ENCODE results near the gene TRIM15. TPM values are rescaled to one million over a fixed set of nuclear protein-coding genes. Genes with fewer than 3 reads are reported as not detected.

The TRIM15 gene
- polyA plus RNA-seq, 4 donors, result 0.13 to 0.41 (median 0.25) TPM

DNA sequence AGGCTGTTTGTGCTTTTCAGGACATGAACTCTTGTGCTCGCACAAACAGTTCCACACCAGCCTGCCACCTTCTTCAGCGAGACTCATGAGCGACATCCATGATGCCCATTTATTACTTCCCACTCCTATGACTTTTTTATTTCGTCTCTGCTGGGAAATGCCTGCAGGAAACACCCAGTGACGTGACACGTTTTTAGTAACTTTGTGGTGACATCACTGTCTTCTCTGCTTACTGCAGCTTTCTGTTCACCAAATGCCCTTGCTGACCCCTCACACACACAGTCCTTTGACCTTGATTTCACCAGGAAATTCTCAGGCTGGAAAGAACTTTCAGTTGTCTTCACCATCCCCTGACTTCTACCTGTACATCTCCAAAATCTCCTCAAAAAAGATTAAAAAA, 18.5 kb upstream of the TRIM15 start:
- DNase-seq (ENCODE audit: low read depth in 4 of 4, low spot score in 3 of 4), result no peak

DNA sequence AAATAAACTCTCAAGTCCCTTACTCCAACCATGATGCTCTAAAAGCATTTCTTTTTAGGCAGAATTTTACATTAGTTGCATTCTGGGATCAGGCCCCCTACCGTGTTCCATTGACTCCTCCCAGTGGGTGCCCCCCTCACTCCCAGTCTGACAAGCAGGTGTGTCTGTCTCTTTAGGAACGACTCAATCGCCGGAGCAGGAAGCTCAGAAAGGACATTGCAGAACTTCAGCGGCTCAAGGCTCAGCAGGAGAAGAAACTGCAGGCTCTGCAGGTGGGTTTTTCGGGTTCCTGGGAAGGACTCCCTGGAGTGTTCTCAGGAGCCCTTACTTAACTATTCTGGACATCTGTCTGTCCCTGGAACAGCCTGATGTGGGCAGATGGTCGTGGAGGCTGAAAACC, 17.5 kb upstream of the TRIM15 start:
- DNase-seq (ENCODE audit: low read depth in 4 of 4, low spot score in 3 of 4), result no peak

DNA sequence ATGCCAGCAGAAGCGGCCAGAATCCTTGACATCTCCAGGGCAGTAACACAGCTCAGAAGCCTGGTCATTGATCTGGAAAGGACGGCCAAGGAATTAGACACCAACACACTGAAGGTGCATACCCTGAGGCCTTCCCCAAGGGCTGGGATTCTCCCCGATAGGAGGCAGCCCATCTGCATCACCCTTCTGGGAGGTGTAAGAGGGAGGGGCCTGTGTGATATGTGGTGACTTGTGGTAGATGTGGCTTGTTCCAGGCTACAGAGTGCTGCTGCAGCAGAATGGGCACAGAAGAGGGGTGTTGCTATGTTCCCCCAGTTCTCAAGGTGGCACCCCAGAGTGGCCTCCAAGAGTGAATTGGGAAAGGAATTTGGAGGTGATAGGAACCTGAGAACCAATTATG, 16.2 kb upstream of the TRIM15 start:
- no peak for DNase-seq (ENCODE audit: low read depth in 4 of 4, low spot score in 3 of 4)

DNA sequence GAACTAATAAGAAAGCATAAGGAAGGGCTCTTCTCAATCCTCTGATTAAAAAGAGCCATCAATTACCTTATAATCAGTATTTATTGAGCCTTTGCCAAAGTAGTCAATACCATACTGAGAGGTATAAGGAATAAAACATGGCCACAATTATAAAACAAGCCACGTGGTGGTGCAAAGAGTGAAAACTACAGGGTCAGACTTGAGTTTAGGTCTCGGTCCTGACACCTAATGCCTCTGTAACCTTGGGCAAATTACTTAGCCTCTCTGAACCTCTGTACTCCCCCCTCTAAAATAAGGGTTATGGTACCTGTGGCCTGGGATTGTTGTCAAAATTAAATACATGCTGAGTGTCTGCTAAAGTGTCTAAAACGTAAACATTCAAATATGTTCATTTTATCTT, 14.1 kb upstream of the TRIM15 start:
- no peak for DNase-seq (ENCODE audit: low read depth in 4 of 4, low spot score in 3 of 4)

DNA sequence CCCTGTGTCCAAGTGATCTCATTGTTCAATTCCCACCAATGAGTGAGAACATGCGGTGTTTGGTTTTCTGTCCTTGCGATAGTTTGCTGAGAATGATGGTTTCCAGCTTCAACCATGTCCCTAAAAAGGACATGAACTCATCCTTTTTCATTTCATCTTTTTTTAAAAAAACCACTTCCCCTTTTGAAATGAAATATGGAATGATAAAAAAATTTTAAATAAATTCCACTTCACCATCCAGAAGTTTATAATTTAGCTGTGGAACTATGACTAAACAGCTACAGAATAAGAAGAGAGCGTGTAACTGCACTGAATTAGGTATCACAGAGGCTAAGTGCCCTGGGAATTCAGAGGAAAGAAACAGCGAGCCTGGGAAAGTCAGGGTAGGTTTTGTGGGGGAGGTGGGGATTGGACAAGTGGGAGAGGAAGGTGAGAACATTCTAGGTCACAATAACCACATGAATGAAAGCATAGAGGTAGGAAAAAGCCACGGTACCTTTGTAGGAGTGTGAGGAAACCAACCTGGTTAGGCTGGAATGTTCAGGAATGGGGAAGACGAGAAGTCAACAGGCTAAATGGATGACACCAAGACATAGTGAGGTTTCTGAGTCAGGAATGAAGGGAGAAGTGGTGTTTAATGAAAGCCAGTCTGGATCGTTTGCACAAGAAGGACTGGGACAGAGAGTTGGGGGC, 13.3 kb upstream of the TRIM15 start:
- DNase-seq (ENCODE audit: low read depth in 4 of 4, low spot score in 3 of 4), result no peak

DNA sequence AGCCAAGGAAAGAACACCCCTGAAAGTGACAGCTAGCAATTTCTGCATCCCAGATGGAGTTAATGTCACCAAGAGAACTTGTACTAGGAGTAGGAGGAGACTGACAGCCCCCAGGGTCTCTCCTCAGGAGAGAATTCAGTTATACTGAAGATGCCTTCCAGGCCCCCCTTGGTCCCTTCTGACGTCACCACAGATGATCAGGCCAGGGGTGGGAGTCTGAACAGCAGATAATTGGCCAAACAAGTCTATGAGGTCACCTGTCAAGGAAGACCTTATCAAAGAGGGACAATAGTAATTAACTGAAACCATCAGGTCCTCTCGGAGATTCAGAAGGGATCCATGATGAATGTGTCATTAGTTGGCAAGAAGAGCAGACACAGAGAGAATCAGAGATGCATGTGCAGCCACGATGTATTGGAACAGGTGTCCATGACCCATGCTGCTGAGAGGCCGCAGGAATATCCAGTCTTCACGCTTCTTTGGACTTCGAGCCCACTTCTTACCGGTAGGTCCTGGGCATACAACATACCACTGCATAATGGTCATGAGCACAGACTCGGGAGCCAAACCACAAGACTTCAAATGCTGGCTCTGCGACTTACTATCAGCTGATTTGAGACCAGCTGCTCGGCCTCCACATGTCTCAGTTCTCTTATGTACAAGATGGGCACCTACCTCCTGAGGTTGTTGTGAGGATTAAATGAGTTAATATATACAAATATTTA, 12.5 kb upstream of the TRIM15 start:
- DNase-seq (ENCODE audit: low read depth in 4 of 4, low spot score in 3 of 4), result no peak

DNA sequence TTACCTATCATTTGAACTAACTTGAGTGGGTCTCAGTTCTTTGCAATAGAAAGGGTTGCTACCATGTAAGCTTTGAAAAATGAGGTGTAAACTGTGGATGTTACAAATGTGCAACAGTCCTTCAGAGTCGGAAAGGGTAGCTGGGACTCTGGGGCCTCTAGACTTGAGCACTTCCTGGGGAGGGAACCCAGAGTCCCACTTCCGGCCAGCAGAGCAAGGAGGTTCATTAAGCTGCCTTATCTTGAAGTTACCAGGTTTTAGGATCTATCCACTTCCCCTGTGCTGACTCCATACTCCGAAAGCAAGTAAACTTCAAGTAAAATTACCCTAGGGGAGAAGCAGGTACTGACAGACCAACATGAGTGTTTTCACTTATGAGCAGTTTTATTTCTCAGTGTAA, 11.8 kb upstream of the TRIM15 start:
- DNase-seq (ENCODE audit: low read depth in 4 of 4, low spot score in 3 of 4), result no peak

DNA sequence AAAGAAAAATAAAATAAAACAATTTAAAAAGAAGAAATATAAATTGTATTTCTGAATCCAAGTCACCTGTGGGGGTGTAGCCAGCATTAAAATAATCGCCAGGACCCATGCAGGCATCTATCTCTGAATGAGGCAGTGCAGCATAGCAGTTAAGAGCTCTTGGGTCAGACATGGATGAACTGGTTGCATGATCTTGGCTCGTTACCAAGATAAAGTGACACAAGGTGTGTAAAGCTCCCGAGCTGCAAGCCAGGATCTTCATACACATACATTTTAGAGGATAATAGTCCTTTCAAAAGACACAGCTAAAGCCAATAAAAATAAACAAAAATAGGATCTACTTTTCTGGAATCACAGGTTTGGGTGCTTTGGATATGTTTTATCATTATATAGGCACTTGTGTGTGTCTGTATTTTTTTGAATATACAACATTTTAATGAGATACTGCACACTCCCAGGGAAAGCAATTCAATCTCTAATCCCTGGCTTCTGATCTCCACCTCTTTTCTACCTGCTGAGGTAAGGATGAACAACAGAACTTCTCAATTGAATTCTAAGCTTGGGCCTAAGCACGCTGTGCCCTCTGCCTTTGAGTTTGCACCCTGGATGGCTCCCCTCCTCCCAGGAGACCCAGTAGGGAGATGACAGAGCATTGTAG, 11.2 kb upstream of the TRIM15 start:
- DNase-seq (ENCODE audit: low read depth in 4 of 4, low spot score in 3 of 4), result no peak

DNA sequence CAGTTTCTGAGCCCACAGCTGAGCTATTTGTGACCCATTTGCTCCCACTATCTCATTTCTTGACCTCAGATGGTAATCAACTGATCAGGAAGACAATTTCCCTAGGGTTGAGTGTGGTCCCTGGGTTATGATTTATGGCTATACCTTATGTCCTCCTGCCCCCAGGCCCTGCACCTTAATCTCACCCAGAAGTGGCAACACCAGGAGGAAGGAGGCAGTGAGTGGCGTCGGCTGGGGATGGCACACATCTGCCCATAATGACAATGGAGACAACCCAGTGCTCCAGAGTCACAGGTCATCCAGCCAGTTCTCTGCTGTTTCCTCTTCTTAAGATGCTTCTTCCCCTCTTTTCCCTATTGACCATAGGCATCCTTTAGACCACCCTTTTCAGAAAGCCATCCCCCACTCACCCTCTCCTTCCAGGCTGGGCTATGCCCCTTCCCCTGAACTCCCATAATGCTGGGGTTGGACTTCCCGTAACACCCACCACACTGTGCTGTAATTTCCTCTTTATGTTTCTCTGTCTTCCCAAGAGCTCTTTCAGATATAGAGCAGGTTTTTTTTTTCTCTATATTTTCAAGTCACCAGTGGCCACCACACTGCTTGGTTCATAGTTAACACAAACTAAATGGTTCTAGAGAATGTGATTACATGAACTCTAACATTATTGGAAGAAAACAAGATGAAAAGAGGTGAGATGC, 10.3 kb upstream of the TRIM15 start:
- no peak for DNase-seq (ENCODE audit: low read depth in 4 of 4, low spot score in 3 of 4)

DNA sequence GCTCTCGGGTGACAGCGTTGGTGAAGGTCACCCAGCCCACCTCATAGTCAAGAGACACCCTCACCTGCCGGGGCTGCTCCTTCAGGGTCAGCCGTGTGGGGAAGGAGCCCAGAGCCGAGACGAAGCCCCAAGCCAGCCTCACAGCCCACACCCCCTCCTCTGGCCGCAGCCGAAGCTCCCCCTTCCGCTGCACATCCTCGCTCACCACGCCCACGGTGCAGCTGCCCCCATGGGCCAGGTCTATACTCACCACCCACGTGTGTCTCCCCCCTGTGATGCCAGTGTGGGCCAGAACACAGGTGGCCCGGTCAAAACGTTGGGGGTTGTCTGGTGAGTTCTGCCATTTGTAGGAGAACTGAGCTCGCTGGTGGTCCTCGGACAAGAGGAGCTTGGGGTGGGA, 9.3 kb upstream of the TRIM15 start:
- DNase-seq (ENCODE audit: low read depth in 4 of 4, low spot score in 3 of 4), result no peak

DNA sequence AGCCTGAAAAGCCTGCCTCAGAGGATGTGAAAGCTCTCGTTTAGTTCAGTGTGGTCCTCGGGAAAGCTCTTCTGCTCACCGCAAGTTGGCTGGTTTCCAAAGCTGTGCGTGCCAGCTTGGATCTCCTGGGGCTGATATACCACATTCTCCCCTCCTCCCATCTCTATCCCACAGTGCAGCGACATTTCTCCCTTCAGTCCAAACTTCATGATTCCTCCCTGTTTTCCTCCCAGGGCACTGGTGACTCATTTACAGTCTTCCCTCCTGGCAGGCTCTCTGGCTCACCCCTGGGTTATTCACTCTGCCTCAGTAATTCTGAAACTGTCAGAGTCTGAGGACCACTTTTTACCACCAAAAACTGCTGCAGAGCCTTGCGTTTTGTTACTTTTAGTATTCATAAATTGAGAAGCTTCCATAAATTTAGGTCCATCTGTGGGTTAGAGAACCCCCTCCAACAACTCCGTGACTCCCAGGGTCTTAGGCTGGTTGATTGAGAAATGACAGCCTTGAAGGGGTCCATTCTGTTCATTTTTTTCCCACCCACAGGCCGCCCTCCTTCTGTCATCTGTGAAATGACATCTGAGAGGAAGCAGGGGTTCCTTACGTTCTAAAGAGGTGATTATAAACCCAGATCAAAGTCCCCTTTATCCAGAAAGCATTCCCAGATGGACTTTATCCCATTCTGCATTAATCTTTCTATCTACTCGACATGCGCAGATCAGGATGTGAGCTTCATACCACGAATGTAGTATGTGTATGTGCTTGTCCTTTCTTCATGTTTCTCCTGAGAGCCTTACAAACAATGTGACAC, 8.4 kb upstream of the TRIM15 start:
- no peak for DNase-seq (ENCODE audit: low read depth in 4 of 4, low spot score in 3 of 4)

DNA sequence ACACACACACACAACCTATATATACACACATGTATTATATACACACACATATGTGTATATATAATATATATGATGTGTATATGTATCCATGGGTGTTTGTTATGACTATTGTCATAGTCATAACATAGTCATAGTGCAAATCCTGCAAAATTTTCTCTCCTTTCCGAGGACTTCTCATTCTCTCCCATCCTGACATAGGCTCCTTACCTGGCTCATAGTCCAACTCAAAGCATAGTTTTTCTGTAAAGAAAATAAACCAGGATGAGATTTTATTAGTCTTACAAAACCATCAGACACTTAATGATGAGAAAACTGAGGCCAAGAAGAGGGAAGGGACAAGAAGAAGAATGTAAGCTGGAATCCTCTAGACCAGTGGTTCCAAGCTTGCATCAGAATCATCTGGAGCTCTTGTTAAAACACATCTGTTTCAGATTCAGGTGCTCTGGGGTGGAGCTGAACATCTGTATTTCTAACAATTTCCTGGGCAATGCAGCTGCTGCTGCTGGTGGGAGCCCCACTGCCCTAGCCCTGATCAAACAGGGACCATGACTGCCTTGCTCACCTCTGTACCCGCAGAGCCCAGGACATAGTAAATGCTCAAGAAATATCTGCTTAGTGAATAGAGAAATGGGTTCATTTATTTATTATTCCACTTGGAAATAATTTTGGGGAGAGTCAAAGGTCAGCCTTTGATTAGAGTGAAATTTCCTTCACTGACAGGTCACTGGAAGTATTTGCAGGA, 7.7 kb upstream of the TRIM15 start:
- no peak for DNase-seq (ENCODE audit: low read depth in 4 of 4, low spot score in 3 of 4)

DNA sequence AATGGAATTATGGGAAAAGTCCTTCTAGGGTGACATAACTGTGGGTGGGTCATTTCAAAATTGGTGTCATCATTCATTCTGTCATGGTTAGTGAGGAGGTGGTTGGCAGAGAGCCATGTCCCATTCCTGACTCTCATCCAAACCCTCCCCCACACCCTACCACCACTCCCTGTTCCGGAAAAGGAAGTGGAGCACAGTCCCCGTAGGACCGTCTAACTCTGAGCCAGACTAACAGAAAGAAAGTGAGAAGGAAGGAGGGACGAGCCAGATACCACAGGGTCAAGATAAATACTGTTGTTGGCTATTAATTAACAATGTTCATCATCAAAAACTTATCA, 7.1 kb upstream of the TRIM15 start:
- peak in 1 of 4 donors; percentile 17 for DNase-seq (ENCODE audit: low read depth in 4 of 4, low spot score in 3 of 4)

DNA sequence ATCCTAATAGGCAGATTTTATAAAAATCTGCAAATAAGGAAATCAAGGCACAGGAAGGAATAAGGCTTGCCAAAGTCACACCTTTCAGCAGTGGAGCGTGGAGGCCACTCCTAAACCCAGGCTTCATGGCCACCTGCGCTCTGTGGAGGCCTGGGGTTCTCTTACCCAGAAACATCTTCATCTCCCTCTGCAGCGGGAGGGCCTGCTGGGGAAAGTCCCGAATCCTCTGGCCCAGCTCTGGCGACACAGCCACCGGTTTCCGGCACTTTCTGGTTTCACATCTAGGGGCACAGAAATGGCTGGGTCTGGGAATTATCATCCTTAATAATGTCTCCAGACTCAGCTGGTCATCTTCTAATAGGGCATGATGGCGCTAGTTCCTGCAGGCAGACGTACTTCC, 6.6 kb upstream of the TRIM15 start:
- no peak for DNase-seq (ENCODE audit: low read depth in 4 of 4, low spot score in 3 of 4)

DNA sequence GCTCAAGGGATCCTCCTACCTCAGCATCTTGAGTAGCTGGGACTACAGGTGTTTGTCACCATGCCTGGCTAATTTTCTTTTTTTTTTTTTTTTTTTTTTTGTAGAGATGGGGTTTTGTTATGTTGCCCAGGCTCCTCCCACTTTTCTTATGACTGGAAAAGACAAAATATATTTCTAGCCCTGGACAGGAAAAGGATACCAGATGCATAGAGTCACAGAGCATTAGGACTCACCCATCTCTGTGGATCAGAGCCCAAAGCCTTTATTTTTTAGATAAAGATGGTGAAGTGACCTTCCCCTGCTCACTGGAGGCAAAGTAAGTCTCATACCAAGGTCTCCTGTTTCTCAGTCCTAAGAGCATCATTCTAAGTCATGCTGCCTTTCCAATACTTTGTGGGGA, 5.8 kb upstream of the TRIM15 start:
- DNase-seq (ENCODE audit: low read depth in 4 of 4, low spot score in 3 of 4), result no peak

DNA sequence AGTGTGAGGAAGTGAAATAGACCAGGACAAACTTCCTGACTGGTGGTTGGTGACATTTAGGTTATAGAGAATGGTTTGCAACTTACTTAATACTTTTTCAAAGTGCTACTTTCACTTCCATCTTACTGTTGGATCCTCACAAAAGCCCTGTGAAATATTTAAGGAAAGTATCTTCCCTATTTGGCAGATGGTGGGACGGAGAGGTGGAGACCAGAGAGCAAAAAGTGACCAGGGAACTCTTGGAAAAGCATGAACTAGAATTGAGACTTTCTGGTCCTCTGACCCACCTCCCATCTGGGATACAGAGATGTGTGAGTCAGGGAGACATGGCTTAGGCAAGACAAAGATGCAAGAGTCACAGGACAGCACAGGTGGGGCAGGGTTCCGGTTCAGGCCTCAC, 5.3 kb upstream of the TRIM15 start:
- DNase-seq (ENCODE audit: low read depth in 4 of 4, low spot score in 3 of 4), result no peak

DNA sequence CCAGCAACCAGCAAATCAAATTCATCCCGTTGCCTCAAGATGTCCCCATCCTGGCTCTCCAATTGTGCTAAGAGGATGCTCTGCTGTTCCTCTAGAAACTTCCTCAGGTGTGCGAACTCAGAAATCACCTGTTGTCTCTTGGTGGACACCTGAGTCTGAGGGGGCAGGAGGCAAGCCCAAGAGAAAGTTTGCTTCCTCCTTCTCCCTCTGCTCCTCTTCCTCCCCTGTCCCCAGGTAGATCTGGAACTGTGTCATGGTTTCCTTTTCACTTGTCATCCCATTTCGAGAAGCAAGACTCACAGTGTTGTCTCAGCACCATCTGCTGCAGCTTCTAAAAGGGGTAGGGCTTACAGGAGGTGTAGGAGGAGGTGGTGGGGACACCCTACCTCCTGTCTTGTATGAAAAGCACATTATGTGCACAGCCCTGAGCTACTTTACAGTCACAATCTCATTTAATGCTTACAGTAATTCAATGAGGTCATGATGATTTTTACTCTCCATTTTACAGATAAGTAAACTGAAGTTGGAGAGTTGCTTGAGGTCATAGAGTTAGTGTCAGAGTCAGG, 4.8 kb upstream of the TRIM15 start:
- DNase-seq (ENCODE audit: low read depth in 4 of 4, low spot score in 3 of 4), result no peak

DNA sequence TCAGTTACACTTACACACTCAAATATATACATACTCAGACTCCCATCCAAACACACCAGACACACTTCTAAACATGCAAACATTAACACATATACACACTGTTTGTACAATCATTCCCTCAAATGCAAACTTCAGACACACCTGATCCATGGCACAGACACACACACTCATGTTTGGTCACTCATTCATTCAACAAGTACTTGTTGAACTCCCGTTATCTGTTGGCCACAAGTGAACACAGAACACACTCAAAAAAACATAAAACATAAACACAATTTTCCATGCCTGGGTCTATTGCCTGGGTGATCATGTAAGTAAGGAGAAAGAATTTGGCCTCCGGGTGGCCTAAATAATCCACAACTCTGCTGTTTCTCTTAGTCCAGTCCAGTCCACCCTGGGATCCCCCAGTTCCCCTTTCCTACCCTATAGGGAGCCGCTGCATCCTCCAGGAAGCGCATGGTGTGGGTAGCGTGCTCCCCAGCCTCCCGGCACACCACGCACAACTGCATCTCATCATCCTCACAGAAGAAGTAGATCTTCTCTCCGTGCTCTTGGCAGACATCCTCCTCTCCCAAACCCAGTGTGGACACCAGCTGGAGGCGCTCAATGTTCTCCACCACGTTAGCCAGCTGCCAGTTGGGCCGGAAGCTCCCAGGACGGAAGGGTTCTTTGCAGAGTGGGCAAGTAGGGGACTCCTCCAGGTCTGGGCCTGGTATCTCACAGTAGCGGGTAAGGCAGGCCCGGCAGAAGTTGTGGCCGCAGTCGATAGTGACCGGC, 3.1 kb upstream of the TRIM15 start:
- DNase-seq (ENCODE audit: low read depth in 4 of 4, low spot score in 3 of 4), result no peak
